ENCODE results near the gene PPM1E.
"Not testable (repeated sequence)": the region's sequence is repeated elsewhere in the genome, so short reads cannot be mapped to it uniquely, and the experiment has no call there.

PPM1E gene

DNA sequence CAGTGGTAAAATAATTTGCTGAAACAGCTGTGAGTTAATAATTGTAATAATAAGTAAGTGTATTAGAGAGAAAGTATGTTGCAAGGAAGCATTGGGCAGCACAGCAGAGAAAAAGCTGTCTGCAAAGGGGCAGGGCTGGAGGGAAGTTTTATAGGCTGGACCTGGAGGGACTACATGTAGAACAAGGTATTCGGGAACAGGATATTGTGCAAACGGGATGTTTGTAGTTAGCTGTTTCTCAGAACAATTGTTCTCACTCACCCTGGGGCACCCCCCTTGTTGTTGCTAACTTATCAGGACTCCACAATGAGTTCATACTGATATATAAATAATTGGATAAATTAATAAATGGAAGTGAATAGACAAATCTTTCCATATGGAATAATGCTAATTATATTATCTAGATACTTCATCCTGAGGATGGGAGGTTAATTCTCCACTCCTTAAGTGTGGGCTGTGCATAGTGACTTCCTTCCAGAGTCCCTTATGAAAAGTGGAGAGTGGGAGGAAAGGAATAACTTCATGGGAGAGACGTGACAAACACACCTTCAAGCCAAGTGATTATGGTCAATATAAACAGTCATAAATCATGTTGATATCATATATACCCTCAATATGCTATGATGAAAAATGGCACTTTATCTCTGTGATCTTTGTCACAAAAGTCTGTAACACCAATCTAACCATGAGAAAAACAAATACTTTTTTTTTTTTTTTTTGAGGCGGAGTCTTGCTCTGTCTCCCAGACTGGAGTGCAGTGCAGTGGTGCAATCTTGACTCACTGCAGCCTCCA is 85.4 kb downstream of the PPM1E start:
- DNase-seq (ENCODE audit: low read depth): no peak

DNA sequence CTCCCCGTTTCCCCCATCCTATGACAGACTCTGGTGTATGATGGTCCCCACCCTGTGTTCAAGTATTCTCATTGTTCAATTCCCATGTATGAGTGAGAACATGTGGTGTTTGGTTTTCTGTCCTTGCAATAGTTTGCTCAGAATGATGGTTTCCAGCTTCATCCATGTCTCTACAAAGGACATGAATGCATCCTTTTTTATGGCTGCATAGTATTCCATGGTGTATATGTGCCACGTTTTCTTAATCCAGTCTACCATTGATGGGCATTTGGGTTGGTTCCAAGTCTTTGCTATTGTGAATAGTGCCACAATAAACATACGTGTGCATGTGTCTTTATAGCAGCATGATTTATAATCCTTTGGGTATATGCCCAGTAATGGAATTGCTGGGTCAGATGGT is 90.8 kb downstream of the PPM1E start:
- DNase-seq (ENCODE audit: low read depth): not testable (repeated sequence)

DNA sequence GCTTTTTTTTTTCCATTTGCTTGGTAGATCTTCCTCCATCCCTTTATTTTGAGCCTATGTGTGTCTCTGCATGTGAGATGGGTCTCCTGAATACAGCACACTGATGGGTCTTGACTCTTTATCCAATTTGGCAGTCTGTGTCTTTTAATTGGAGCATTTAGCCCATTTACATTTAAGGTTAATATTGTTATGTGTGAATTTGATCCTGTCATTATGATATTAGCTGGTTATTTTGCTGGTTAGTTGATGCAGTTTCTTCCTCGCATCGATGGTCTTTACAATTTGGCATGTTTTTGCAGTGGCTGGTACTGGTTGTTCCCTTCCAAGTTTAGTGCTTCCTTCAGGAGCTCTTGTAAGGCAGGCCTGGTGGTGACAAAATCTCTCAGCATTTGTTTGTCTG is 94.5 kb downstream of the PPM1E start:
- DNase-seq (ENCODE audit: low read depth): not testable (repeated sequence)

DNA sequence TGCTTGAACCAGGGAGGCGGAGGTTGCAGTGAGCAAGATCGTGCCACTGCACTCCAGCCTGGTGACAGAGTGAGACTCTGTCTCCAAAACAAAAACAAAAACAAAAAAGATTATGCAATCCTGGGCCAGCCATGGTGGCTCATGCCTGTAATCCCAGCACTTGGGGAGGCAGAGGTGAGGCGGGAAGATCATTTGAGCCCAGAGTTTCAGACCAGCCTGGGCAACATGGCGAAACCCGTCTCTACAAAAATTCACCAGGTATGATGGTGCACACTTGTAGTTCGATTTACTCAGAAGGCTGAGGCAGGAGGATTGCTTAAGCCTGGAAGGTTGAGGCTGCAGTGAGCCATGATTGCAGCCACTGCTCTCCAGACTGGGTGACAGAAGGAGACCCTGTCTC is 109.6 kb downstream of the PPM1E start:
- no peak for DNase-seq (ENCODE audit: low read depth)

DNA sequence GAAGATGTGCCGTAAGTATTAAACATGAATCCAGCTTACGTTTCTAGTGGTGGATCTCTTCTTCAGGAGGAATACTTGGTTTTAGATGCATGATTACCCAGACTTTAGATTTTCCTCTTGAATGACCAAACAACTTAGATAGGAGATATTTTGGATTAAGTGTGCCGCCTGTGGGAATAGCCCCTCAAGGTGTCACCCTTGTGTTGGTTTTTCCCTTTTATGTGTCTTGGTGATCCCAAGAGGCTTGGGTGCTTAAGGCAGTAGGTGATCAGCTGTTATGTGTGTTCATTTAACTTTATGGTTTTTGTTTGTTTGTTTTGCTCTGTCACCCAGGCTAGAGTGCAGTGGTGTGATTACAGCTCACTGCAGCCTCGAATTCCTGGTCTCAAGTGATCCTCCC is 115.1 kb downstream of the PPM1E start:
- DNase-seq (ENCODE audit: low read depth): no peak

DNA sequence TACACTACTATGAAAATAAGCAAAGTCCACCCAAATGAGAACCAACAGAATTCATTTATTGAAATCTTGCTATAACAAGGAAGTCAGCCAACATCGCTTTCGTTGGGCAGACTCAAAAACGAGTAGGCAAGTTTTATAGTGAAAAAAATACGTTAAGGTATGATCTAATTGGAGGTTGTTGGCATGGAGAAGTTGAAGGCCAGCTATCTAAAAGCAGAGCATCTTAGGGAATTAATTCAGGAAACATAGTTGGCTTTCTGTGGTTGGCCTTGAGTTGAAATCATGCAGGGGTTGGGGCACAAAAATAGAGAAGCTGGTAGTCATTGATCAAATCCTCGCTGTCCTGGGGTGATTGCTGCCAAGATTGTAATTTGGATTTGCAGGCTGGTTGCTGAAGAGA is 118.3 kb downstream of the PPM1E start:
- DNase-seq (ENCODE audit: low read depth): no peak

DNA sequence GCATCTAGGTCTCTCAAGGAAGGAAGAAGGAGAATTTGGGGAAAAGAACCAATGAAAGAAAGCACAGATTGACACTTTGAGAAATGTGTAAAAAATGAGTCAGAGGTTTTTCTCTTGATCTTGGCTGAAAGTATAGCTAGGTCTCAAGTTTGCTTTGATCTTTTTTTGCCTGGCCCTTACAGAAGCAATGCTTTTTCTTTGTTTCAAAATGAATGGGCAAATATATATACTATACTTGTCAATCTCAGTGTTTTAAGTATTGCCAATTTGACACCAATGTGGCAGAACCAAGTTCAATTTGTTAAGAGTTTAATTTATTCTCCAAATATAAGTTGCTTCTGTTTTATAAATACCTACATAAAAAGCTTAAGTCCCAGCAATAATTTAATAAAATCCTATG is 119.6 kb downstream of the PPM1E start:
- no peak for DNase-seq (ENCODE audit: low read depth)

DNA sequence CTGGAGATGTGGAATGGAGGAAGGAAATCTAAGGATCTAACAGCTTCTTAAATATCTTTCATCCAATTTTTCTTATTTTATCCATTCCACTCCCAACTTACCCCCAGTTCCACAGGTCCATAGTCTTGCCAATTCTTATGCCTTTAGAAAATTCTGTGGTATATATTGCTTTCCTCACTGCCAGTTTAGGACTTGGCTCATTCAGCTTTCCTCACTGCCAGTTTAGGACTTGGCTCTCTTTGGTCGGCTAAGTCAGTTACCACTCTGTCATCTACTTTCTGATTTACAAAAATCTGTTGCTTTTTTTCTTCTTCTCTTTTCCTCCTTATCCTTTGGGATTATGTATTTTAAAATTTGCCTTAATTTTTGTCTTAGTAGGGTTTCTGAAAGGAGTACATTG is 128.5 kb downstream of the PPM1E start:
- no peak for DNase-seq (ENCODE audit: low read depth)

DNA sequence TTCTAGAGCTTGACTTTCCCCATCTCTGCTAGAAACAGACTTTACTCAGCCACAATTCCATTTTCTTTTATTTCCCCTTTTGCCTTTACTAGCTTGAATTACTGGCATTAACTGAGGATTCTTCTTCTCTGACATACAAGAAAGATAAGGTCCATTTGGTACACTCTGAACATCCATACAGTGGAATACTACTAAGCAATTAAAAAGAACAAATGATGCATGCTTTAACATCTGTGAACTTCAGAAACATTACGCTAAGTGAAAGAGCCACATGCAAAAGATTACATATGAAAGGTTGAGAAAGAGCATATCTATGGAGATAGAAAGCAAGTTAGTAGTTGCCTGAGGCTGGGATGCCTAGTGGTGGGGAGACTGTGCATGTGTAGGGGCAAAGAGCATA is 130.9 kb downstream of the PPM1E start:
- DNase-seq (ENCODE audit: low read depth): no peak

DNA sequence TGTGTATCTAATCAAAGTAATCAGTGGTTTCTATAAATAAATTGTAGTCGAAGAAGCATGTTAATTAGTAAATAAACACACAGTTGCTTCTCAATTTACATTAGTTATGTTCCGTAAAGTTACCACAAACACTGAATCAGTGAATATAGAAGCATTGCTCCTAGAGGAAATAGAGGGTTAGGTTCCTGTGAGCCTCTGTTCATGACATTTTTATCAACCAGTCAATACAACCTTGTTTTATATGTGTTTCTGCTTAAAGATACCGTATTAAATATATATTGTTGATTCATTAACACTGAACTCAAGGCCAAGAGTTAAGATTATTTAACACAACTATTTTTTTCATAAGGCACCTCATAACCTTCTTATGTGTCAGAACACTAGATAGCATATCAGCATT is 134.3 kb downstream of the PPM1E start:
- DNase-seq (ENCODE audit: low read depth): no peak

DNA sequence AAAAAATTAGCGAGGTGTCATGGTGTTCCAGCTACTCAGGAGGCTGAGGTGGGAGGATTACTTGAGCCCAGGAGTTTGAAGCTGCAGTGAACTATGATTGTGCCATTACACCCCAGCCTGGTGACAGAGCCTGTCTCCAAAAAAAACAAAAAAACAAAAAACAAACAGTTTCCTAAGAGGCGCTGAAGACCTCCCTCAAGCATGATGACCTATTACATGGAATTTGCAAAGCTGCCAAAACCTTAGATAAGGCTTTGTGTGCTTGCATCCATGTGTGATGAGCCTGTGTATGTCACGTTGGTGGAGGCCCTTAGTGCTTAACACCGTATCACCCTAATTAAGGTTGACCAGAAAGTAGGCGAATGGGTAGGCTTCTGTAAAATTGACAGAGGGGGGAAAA is 143.5 kb downstream of the PPM1E start:
- no peak for DNase-seq (ENCODE audit: low read depth)

DNA sequence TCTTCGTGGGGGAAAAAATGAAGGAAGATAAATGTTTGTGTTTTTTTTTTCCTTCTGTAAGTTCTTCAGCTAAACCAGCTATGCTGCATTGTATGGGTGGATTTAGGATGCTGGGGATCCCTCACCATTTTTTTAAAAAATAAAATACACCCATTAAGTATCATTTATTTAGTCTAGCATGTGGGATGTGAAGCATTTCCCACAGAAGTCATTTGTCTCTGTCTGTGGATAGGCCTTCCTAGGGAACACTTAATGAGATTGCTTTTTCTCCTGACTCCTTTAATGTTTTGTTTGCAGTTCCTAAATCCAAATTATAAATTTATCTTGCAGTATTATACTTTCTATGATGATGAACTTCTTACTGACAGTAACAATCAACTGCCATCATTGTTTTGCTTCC is 146.7 kb downstream of the PPM1E start:
- no peak for DNase-seq (ENCODE audit: low read depth)

DNA sequence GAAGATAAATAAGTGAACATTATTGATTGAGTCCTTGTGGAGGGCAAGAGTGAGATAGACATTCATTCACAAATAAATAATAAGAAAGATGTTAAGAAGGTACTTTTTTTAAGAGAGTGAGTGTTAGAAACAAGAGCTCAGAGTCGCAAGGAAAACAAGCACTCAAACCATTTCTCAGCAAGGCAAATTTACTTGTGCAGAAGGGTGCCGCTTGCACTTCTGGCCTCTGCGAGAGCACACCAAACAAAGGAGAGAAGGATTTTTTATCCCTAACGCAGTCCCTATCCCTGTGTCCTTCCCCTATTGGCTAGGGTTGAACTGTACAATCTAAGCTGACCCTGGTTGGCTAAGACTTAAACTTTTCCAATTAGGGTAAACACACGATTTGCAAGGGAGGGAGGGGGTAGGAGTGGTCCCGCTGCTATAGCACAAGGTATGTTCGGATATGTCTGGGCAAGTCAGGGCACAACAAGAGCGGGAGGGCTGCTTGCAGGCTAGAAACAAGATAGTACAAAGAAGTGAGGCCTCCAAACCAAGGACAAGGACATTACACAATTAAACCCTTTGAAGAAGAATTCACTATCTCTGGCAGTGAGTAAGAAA is 156.2 kb downstream of the PPM1E start:
- no peak for DNase-seq (ENCODE audit: low read depth)

DNA sequence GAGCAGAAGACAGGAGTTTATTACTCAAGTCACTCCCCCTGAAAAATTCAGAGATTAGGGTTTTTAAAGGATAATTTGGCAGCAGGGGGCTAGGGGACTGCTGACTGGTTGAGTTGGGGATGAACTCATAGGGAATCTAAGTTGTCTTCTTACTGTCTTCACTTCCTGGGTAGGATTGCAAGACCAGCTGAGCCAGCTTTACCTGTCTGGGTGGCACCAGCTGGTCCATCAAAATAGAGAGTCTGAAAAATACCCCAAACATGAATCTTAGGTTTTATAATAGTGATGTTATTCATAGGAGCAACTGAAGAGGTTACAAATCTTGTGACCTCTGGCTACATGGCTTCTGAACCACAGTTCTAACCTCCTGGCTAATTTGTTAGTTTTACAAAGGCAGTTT is 157.9 kb downstream of the PPM1E start:
- no peak for DNase-seq (ENCODE audit: low read depth)

DNA sequence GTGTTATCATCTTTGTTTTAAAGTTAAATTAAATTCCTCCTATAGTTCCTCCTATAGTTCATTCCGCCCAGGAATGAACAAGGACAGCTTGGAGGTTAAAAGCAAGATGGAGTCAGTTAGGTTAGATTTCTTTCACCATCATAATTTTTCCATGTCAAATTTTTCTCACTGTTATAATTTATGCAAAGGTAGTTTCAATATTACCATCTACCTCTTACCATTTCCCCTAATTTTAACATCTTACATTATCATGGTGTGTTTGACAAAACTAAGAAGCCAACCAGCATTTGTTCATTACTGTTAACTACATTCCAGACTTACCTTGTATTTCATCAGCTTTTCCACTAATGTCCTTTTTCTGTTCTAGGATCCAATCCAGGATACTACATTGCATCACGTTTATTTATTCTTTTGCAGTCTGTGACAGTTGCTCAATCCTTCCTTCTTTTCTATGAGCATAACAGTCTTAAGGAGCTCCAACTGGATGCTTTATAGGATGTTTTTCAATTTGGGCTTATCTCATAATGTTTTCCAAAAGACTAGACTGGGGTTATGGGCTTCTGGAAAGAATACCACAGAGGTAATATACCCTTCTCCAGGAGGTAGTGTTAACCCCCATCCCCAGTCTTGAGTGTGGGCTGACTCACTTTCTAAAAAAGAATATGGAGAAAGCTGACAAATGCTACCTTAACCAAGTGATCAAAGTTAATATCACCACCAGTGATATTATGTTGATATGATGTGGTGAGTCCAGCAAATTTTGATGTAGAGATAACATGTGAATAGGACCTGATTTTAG is 158.5 kb downstream of the PPM1E start:
- DNase-seq (ENCODE audit: low read depth): no peak

DNA sequence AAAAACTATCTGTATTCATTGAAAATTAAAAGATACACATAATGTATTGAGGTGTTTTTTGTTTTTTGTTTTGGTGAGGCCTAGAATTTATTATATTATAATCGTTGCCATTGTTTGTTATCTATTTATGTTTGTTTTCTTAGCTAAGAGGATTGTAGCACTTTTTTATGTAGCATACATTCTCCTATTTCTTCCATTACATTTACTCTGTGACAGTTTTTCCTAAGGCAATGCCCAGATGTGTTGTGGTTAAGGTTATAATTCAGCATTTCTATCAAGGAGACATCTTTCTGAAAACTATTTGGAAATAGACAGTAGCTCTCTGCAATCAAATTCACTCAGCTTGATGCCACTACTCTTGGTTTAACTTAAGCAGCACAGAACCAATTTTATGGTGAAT is 161.6 kb downstream of the PPM1E start:
- no peak for DNase-seq (ENCODE audit: low read depth)

DNA sequence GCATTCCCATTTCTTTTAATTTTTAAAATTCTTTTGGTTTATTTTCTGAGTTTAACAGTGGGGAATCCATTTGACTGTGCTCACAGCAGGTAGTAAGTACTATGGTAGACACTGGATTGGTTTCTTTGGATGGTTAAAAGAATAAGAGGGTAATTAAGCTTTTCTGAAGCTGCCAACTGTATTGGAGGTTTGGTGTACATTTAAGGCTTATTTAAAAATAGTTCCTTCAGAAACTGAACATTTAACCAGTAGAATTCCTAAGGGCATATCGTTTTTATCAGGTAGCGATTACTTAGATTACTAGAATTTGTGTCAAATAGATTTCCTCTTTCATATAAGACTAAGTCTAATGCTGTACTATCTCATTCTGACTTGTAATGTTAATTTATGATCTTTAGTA is 162.4 kb downstream of the PPM1E start:
- no peak for DNase-seq (ENCODE audit: low read depth)

DNA sequence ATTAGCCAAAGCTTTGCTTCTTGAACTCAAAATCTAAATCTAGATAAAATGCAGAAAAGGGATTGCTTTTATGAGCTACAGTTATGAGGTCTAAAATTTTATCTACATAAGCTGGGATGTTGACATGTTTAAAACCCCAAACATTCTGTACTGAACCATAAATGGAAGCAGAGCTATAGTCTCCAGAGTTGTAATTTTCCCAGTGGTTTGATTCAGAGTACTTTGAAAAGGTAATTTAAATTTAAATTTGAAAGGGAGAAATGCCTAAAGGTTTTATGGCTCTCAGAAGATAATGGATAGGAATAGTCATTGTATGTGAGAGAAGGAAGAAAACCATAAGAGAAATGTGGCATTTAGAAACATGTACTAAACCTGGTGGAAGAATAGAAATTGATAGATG is 163.2 kb downstream of the PPM1E start:
- DNase-seq (ENCODE audit: low read depth): no peak

DNA sequence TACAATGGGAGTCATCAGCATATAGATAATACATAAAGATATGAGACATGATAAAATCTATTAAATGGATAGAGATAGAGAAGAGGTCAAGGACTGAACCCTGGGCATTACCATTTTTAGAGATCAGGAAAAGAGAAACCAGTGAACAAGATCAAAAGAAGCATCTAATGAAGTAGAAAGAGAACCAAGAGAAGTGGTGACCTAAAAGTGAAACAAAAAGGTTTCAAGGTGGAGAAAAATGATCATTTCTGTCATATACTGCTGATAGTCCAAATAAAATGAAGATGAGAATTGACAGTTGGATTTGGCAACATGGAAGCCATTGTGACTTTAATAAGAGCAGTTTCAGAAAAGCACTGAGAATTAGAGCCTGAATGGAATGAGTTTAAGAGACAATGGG is 165.1 kb downstream of the PPM1E start:
- no peak for DNase-seq (ENCODE audit: low read depth)

DNA sequence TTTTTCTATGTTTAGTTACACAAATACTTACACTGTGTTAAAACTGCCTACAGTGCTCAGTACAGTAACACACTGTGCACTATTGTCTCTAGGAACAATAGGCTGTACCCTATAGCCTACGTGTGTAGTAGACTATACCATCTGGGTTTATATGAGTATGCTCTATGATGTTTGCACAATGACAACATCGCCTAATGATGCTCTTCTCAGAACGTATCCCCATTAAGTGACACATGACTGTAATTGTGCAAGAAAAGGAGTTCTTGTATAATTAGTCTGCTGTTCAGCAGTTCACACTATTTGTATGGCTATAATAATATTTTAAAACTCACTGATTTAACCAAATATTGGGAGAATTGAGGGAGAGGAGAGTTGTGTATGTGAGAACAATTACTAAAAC is 177.3 kb downstream of the PPM1E start:
- no peak for DNase-seq (ENCODE audit: low read depth)

DNA sequence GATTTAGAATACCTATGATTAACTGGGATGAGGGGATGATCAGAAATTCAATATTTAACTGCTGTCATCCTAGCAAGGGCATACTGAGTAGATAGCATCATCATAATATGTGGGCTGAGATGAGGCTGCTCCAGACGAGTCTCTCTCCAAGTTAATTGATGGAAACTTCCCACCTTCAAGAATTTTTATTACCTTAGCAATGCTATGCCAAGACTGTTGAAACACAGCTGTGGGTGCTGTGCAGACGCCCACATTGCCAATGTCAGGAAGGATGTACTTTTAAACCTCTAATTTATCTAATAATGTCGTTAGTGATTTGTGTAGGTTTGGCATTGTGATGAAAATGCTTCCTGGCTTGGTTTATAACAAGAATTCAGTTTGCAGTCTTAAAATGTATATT is 180.6 kb downstream of the PPM1E start:
- no peak for DNase-seq (ENCODE audit: low read depth)

DNA sequence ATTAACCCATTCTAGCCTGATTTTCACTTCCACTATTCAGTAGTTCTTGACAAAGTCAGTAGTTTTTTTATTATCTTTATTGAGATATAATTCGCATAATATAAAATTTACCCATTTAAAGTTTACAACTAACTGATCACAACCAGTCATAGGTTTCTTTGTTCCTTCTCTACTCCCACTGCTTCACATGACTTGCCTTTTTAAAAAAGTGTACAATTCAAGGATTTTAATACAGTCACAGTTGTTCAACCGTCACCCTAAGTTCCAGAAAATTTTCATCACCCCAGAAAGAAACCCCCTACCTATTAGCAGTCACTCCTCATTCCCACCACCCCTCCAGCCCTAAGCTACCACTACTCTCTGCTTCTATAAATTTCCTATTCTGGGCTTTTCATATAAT is 188.5 kb downstream of the PPM1E start:
- no peak for DNase-seq (ENCODE audit: low read depth)

DNA sequence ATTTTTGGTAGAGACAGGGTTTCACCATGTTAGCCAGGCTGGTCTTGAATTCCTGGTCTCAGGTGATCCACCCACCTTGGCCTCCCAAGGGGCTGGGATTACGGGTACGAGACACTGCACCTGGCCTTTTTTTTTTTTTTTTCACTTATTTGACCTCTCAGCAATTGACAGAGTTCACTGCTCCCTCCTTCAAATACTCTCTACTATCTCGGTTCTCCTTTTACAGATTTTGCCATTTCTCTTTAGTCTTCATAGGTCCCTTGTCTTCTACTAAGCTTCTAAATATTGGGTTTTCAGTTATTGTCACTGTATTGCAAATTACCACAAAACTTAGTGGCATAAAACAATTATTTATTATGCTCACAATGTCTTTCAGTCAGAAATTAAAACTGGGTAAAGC is 191.8 kb downstream of the PPM1E start:
- no peak for DNase-seq (ENCODE audit: low read depth)
